Embryonic facial prominence (tissue), 1 donor: Measurements from ENCODE around the gene NMRAL1.

Source experiments
- DNase-seq: peaks from one replicate; pipeline ENCODE4 v3.0.0-alpha.2; 2016; ENCODE audit errors: extremely low spot score

NMRAL1 gene

DNA sequence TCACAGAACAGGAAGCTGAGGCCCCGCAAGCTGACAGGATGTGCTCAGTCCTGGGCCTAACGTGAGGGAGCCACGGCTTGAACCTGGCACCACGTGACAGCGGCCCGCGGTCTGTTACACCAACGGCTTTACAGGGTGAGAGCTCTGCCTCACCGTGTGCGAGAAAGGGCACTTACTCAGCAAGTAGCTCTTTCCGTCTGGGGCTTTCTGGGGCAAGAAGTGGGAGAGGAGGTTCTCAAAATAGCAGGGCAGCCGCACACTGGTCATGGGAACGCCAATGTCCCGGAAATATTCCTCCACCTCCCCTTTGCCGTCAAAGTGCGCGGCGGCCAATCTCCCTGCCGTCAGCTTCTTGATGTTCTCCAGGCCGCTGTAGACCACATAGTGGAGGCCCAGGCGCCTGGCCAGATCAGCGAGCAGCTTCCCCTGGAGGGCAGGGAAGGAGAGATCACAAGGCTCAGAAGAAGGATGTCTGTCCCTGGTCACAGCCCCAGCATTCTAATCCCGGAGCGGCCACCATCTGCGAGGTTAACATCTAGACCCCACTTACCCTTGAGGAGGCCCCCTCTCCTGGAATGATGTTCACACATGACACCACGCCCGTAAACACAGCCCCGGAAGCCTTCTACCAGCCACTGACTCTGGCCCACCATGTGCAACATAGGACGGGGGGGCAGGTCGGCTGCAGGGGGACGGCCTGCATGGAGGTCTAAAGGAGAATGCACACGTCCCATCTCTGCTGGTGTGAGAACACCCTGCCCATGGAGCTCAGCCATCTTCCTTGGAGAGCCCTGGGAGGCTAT is 8.2 kb downstream of the NMRAL1 start:
- DNase-seq: no peak

DNA sequence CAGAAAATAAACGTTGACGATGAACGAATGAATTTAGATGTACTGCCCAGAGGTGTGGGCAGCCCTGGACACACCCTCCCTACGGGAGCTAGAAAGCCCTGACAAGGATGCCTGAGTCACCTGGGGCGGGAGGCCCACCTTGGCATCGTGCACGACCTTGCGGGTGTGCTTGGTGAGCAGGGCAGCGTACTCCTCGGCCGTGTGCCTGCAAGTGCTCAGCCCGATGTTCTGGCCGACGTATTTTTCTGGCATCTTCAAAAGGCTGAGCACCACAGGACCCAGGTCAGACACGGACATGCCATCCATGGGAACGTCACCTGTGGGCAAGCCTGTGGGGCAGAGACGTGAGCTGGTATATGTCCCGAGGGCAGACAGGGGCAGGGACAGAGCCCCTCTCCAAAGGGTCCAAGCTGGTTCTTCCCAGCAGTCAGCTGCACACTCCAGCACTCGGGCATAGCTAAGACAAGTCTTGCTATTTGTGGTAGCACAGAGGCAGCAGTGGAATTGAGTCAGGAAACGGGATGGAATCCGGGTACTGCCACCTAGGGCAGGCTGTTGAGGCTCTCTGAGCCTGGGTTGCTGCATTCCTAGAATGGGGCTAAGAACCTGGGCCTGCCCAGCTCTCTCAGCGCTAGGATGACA is 10.8 kb downstream of the NMRAL1 start:
- DNase-seq: no peak

DNA sequence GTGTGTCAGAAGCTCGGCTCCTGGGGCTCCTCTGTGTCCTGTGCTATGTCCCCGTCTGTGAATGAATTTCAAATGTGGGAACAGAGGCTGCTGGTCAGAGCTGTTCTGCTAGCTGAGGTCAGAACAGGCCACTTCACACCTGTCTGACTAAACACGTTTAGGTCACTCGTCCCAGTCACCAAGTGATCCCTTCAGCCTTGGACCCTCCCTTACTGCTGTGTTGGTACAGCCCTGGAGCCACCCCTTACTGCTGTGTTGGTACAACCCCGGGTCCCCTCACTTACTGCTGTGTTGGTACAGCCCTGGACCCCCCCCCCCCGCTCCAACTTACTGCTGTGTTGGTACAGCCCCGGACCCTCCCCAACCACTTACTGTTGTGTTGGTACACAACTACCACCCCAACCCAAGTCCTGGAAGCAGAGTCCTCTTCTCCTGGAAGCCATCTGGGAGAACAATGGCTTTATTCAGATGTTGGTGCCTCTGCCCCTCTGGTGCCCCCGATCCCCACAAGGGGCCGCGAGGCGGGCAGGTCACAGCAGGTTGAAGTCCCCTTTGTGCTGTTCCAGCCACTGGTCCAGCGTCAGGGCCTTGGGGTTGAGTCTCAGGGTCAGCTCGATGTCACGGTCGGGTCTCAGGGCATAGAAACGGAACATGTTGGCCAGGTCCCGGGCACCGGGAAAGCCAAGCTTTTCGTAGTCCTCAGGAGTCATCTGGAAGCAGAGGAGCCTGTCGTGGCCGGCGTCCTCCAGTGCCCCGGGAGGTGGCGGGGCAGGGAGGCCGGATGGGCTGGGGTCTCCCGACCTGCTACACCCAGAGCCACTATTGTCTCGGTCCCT is 13.0 kb downstream of the NMRAL1 start:
- DNase-seq: no peak

DNA sequence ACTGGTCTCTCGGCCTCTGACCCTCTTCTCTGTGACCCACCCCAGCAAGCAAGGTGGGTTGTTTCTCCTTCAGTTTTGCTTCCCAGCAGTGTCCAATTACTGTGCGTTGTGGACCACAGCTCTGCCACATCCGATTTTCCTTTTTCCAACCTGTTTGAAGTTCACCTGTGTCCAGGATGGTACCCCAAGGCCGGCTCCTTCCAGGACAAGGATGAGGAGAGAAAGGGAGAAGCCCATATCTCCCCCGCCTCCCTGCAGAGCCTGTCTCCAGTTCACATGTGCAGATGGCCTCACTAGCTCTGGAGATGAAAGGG is 13.5 kb downstream of the NMRAL1 start:
- DNase-seq: no peak

DNA sequence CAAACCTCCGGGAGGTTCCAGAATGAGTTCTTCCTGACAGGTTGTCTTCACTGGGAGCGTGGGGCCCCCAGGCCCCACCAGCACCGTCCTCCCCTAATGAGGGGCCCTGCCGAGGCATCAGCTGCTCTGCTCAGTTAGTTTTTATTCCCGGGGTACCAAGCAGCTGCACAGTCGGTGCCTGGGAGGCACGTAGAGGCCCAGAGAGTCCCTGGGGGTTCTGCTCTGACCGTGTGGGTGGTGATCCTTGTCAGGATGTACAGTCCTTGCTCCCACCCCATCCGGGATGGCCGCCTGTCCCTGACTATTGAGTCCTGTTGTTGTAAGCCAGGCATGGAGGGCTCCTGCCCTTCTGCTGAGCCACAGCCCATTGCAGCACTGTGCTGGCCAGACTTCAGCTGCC is 18.5 kb downstream of the NMRAL1 start:
- DNase-seq: no peak

DNA sequence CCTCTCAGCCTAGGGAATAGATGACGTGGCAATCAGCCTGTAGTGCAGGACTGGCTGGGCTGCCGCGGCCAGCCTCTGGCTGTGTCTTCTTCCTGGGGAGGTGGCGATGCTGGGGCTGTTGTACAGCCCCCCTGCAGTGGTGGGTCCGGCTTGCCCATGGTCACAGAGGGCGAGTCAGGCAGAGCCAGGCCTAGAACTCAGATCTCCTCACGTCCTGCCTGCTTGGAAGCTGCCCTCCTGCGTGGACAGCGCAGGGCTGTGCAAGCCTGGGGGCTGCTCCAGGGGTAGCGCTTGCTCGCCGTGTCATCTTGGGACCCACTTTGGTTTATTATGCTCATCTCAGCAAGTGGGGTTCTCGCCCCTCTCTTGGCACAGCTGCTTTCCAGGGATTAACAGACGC is 19.3 kb downstream of the NMRAL1 start:
- DNase-seq: no peak

DNA sequence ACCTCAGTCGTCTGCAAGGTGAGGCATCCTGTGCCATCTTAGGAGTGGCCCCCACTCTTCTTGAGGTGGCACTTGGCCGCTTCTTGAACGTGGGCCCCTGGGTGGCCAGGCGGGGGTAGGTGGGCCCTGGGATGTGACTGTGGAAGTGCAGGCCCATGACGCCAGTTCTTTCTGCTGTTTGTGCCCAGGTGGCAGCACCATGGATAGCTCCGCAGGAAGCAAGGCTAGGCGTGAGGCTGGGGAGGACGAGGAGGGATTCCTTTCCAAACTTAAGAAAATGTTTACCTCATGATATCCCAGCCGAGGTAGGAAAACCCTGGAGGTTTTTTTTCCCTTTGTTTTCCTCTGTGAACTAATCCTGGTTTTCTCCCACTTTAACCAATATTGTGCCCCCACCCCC is 19.8 kb downstream of the NMRAL1 start:
- DNase-seq: no peak

DNA sequence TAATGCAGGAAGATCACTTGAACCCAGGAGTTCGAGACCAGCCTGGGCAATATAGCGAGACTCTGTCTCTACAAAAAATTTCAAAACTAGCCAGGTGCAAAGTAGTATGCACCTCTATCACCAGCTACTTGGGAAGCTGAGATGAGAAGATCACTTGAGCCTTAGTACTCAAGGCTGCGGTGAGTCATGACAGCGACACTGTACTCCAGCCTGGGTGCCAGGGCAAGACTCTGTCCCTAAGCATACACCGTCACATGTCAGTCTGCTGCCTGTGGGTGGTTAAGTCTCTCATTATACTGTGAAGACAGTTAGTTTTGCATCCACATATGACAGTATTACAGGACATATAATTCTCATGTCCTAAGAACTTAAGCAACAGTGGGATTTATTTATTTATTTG is 21.8 kb downstream of the NMRAL1 start:
- DNase-seq: no peak

DNA sequence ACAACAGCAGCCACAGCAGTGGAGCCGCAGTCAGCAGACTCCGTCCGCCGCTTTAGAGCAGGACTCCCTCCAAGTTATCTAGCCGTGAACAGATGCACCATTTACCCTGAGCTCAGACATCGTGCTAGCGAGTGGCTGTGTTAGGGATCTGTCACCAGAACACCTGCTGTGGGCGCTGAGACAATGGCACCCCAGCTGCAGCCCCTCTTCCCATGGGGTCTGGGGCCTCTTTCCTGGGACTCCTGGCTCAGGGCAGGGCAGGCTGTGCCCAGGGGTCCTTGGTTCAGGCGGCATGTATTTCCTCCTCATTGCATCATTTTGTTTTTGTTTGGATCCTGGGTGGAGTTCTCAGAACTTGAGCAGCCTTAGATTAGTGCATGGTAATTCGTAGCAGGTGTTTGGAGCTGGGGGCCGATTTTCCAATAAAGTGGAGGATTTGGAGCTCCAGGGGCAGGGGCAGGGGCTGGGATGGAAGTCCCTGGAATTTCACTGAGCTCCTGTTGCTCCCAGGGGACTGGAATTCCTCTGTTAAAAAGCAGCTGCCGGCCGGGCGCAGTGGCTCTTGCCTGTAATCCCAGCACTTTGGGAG is 23.4 kb downstream of the NMRAL1 start:
- DNase-seq: no peak

DNA sequence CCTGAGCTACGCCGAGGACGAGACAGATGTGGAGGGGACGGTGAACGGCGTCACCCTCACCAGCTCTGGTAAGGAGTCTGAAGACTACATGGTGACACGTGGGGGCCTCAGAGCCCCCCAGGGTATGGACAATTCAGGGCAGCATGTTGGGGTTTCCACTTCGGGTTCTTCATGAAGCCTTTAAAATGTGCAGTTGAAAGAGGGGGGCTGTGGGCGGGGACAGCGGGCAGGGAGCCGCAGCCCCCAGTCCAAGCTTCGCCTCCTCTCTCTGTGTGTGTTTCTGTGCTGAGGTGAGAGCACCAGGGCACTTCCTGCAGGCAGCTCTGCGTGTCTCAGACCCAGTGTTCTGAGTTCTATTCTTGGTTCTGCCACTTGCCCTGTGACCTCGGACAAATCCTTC is 24.0 kb downstream of the NMRAL1 start:
- no peak for DNase-seq

DNA sequence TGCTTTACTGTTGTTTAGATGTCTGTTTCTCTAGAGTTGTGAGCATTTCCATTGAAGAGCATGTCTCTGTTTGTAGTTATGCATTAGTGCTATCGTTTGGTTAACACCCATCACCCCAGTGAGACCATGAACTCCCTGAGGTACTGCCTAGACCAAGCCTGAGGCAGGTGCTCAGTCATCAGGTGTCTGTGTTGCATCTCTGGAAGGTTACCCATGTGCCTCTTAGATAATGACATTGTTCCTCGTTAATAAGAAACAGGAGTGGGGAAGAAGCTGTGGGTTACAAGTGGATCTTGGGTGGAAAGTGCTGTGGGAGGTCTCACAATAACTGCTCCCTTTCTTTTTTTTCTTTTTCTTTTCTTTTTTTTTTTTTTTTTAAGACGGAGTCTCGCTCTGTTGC is 30.4 kb downstream of the NMRAL1 start:
- DNase-seq: no peak

DNA sequence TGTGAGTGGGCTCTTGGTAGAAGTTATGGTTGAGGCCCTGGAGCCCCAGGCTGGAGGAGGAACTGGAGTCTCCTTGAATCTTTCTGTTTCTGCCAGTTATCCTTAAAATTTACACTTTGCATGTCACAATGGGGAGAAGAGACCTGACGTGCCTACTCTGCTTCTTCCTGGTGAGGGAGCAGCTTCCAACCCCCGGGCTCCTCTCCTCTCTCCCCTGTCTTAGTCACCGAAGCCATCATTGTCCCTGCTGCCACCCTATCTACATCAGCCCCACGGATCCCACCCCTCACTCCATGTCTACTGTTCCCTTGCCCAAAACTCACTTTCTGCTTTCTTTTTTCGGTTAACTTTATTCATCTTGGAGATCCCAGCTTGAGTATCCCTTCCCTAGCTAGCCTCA is 31.2 kb downstream of the NMRAL1 start:
- no peak for DNase-seq

DNA sequence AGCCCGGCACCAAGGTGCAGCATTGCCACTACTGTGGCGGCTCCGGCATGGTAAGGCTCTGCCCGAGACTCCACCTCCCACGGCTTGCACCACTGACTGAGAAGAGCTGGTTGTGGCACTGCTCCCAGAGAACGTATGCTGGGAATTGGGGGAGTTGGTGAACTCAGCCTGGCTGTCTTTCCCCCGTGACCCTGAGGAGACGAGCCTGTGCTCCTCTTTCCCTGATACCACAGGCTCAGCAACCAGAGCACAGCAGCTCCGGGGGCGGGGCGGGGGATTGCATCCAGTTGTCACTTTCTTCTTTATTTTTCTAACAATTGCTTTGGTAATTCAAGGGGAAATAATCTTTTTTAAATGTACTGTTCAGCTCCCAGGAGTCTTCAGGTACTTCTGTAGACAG is 32.1 kb downstream of the NMRAL1 start:
- no peak for DNase-seq

DNA sequence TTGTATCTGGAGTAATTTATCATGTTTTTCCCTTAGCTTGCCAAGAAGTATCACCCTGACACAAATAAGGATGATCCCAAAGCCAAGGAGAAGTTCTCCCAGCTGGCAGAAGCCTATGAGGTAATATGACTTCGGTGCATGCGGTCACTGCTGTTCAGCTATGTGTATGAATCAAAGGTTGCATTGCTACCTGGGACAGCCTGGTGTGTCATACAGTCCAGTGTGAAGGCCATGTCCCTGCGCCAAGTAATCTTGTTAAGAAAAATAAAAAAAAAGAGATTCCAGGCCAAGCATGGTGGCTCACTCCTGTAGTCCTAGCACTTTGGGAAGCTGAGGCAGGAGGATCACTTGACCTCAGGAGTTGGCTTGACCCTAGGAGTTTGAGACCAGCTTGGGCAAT is 37.1 kb downstream of the NMRAL1 start:
- no peak for DNase-seq

DNA sequence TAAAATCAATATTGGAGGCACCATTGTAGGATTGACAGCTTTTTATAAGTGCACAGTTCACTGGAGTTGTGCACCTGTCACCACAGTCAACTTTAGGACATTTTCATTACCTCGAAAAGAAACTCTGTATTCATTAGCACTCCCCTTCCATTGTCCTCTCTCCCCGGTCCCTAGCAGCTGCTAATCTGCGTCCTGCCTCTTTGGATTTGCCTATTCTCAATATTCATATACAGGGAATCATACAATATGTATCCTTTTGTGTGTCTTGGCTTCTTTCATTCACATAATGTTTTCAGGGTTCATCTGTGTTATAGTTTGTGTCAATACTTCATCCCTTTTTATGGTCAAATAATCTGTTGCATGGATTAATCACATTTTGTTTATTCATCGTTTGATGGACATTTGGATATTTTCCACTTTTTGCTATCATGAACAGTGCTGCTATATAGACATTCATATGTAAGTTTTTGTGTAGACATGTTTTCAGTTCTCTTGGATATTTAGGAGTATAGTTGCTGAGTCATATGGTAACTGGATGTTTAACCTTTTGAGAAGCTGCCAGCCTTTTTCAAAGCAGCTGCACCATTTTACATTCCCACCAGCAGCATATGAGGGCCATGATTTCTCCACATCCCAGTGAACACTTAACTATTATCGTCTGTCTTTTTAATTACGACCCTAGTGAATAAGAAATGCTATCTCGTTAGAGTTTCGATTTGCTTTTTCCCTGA is 38.9 kb downstream of the NMRAL1 start:
- no peak for DNase-seq

DNA sequence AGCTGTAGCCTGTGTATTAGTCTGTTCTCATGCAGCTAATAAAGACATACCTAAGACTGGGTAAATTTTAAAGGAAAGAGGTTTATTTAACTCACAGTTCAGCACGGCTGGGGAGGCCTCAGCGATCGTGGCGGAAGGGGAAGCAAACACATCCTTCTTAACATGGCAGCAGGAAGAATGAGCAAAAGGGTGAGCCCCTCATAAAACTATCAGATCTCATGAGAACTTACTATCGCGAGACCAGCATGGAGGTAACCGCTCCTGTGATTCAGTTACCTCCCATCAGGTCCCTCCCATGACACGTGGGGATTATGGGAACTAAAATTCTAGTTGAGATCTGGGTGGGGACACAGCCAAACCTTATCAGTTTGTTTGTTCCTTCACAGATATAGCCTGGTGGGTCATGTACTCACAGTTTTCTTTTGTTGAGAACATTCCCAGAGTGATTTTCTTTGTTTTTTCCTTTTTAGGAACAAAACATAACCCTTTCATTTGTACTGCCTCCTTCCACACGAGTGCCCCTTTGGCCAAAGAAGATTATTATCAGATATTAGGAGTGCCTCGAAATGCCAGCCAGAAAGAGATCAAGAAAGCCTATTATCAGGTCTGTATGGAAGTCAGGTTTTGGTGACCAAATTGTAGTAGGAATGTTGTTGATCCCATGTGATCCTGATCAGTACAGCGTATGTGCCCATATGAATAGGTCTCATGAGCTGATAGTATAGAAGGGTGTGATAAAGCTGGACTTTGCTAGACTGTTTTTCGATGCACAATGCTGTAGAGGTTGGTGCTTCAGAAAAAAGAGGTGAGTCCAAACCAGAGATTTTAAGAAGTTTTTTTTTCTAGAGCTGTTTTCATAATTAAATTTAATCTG is 40.3 kb downstream of the NMRAL1 start:
- no peak for DNase-seq

DNA sequence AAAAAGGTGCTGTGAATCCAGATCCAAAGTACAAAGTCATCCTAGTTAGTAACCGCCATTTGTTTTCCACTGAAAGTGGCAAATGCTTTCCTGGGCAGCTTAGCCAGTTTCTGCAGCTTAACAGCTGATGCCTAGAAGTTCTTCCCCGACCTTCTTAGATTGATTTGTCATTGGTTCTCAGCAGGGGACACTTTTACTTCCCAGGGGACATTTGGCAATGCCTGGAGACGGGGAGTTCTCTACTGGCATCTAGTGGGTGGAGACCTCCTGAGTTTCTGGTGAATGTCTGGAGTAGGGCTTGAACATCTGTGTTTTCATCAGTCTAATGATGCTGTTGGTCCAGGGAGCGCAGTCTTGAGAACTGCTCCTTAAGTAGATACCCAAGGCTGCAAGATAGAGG is 41.2 kb downstream of the NMRAL1 start:
- DNase-seq: no peak

DNA sequence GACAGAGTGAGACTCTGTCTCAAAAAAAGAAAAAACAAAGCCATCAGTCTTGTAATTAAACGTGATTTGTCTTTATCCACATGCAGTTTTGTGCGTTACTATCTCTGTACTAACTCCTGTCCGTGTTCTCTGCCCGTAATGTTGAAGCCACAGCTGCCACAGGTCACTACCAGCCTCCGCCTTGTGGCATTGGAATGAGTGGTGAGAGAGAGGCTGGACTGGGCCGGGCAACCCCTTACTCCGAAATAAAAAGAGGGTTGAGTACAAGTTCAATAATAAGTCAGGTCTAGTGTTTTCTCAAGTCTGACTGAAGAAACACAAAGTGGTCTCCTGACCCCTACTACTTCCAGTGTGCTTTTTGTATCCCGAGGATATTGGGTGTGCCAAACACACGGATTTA is 43.4 kb downstream of the NMRAL1 start:
- no peak for DNase-seq

DNA sequence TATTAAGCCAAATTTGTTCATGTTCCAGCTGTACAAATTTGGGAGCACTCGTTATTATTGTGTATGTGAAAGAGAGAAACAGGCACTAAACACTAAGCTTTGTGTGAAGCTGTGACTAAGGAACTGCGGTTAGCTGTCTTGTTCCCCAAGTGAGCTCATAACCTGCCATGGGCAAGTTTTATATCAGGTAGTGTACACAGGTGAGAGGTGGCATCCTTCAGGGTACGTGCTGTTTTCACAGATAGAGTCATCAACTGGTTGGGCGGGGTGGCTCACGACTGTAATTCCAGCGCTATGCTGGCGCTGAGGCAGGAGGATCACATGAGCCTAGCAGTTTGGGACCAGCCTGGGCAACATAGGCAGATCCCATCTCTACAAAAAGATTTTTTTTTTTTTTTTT is 45.9 kb downstream of the NMRAL1 start:
- DNase-seq: no peak

DNA sequence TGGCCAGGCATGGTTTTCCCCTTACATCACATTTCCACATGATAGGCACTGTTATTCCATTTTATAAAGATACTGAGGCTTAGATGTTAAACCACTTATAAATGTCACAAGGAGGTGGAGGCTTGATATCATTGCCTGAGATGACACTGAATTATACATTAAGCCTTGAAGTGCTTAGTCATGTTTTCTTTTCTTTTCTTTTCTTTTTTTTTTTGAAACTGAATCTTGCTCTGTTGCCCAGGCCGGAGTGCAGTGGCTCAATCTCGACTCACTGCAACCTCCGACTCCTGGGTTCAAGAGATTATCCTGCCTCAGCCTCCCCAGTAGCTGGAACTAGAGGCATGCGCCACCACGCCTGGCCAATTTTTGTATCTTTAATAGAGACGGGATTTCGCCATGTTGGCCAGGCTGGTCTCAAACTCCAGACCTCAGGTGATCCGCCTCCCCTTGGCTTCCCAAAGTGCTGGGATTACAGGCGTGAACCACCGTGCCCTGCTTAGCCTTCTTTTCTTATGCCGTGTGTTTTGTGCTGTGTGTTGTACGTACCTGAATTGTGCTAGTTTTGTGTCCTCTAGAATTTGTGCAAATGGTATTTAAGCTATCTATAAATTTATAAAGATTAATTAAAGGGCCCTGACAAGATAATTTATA is 47.6 kb downstream of the NMRAL1 start:
- DNase-seq: no peak
